Stromal cell of bone marrow (primary cell): ENCODE data around the gene GABBR2.

Source experiments
- DNase-seq: peaks from one replicate; pipeline ENCODE4 v3.0.0-alpha.2; 2012; ENCODE audit warnings: low read depth

GABBR2 gene

GRCh38 chr9:98399950-98400683 lies 308.6 kb downstream of the GABBR2 start:
- no peak for DNase-seq

GRCh38 chr9:98396656-98397055 lies 312.1 kb downstream of the GABBR2 start:
- no peak for DNase-seq

GRCh38 chr9:98396236-98396635 lies 312.5 kb downstream of the GABBR2 start:
- DNase-seq, result no peak

- no peak for DNase-seq
Observed at GRCh38 chr9:98391867-98392266, 316.9 kb downstream of the GABBR2 start.

- DNase-seq, result no peak
Observed at GRCh38 chr9:98391406-98391805, 317.3 kb downstream of the GABBR2 start.

GRCh38 chr9:98385751-98386150 lies 323.0 kb downstream of the GABBR2 start:
- DNase-seq, result no peak

- no peak for DNase-seq
Observed at GRCh38 chr9:98383758-98384157, 325.0 kb downstream of the GABBR2 start.

- DNase-seq, result no peak
Observed at GRCh38 chr9:98381311-98382103, 327.2 kb downstream of the GABBR2 start.

- DNase-seq, result no peak
Observed at GRCh38 chr9:98380065-98380681, 328.6 kb downstream of the GABBR2 start.

GRCh38 chr9:98379572-98379971 lies 329.2 kb downstream of the GABBR2 start:
- DNase-seq, result no peak

GRCh38 chr9:98378794-98379193 lies 329.9 kb downstream of the GABBR2 start:
- peak; percentile 29 for DNase-seq

GRCh38 chr9:98378206-98378780 lies 330.4 kb downstream of the GABBR2 start:
- no peak for DNase-seq

- DNase-seq, result peak; percentile 52
Observed at GRCh38 chr9:98375138-98375726, 333.5 kb downstream of the GABBR2 start.

- peak; percentile 75 for DNase-seq
Observed at GRCh38 chr9:98374385-98375051, 334.2 kb downstream of the GABBR2 start.

GRCh38 chr9:98373609-98374008 lies 335.1 kb downstream of the GABBR2 start:
- no peak for DNase-seq

- DNase-seq, result no peak
Observed at GRCh38 chr9:98372077-98372836, 336.5 kb downstream of the GABBR2 start.

GRCh38 chr9:98370976-98371315 lies 337.8 kb downstream of the GABBR2 start:
- DNase-seq, result no peak

GRCh38 chr9:98370300-98370975 lies 338.3 kb downstream of the GABBR2 start:
- DNase-seq, result no peak

- DNase-seq, result no peak
Observed at GRCh38 chr9:98369896-98370295, 338.8 kb downstream of the GABBR2 start.

GRCh38 chr9:98369471-98369870 lies 339.3 kb downstream of the GABBR2 start:
- DNase-seq, result no peak

- DNase-seq, result no peak
Observed at GRCh38 chr9:98369066-98369425, 339.7 kb downstream of the GABBR2 start.
